SU-DHL-6 (cell line): ENCODE measurements around the gene GPR176.

Source experiments
- H2AFZ ChIP-seq: fragments of 200-600 bp; sonication (generic); 2 replicates; pipeline ENCODE4 v1.6.1; 2014; ENCODE audit warnings: low read depth, mild to moderate bottlenecking, moderate library complexity, mixed read lengths, antibody characterized with exemption, low read length; ENCODE audit not compliant: severe bottlenecking
- H3F3A ChIP-seq: fragments of 200-600 bp; shearing (Covaris generic); 2 replicates; pipeline ENCODE4 v1.6.0; 2016; ENCODE audit warnings: antibody characterized with exemption, mild to moderate bottlenecking; ENCODE audit not compliant: insufficient read depth
- H3K27ac ChIP-seq: fragments of 200-600 bp; sonication (generic); 2 replicates; pipeline ENCODE4 v1.5.1; 2016; ENCODE audit warnings: low read depth, mild to moderate bottlenecking, low read length, moderate library complexity, mixed read lengths
- H3K27me3 ChIP-seq: fragments of 200-600 bp; sonication (generic), shearing (Covaris generic); 2 replicates; pipeline ENCODE4 v1.6.0; 2014; ENCODE audit warnings: mild to moderate bottlenecking, low read length
- H3K36me3 ChIP-seq: fragments of 200-600 bp; sonication (generic); 2 replicates; pipeline ENCODE4 v1.6.1; 2014; ENCODE audit warnings: mild to moderate bottlenecking, low read length, mixed read lengths
- H3K4me2 ChIP-seq: fragments of 300-600, 200-600 bp; shearing (Covaris generic), sonication (generic); 2 replicates; pipeline ENCODE4 v1.6.0; 2014; ENCODE audit warnings: low read length, low read depth, mild to moderate bottlenecking; ENCODE audit not compliant: poor library complexity, severe bottlenecking
- H3K4me3 ChIP-seq: fragments of 200-600 bp; sonication (generic); 2 replicates; pipeline ENCODE4 v1.5.1; 2014; ENCODE audit warnings: antibody characterized with exemption, low read length, mild to moderate bottlenecking, mixed read lengths; ENCODE audit not compliant: insufficient read depth, poor library complexity, severe bottlenecking
- H3K79me2 ChIP-seq: fragments of 200-600 bp; sonication (generic); 2 replicates; pipeline ENCODE4 v1.6.1; 2014; ENCODE audit warnings: mild to moderate bottlenecking, low read length, moderate library complexity; ENCODE audit not compliant: insufficient read depth
- H3K9ac ChIP-seq: fragments of 200-600 bp; sonication (generic); 2 replicates; pipeline ENCODE4 v1.7.0; 2014; ENCODE audit warnings: mild to moderate bottlenecking, low read length
- H3K9me2 ChIP-seq: fragments of 200-600 bp; sonication (generic); replicated peaks from 2 replicates; pipeline ENCODE4 v1.6.1; 2014; ENCODE audit warnings: low read length; ENCODE audit not compliant: insufficient read depth
- H3K9me3 ChIP-seq: fragments of 200-600 bp; sonication (generic); 2 replicates; pipeline ENCODE4 v1.6.1; 2014; ENCODE audit warnings: low read length, mixed read lengths; ENCODE audit not compliant: insufficient read depth
- H4K20me1 ChIP-seq: fragments of 200-600 bp; sonication (generic); 2 replicates; pipeline ENCODE4 v1.6.1; 2014; ENCODE audit warnings: low read depth, mild to moderate bottlenecking, antibody characterized with exemption, low read length, moderate library complexity, mixed read lengths
- CTCF ChIP-seq: fragments of 200-600 bp; sonication (generic); IDR thresholded peaks from one replicate; pipeline ENCODE4 v1.5.1; 2017; ENCODE audit warnings: antibody characterized with exemption, mild to moderate bottlenecking, low read length, moderate library complexity; ENCODE audit not compliant: insufficient read depth, poor library complexity, severe bottlenecking
- EZH2phosphoT487 ChIP-seq: fragments of 200-600 bp; sonication (generic), shearing (Covaris generic); conservative IDR thresholded peaks from 2 replicates; pipeline ENCODE4 v1.6.1; 2018; ENCODE audit warnings: mild to moderate bottlenecking, antibody characterized with exemption, low read length, moderate library complexity, mixed read lengths

GPR176 gene

GRCh38 chr15:39789736-39790135 is 130.3 kb downstream of the GPR176 start:
- H4K20me1 ChIP-seq, result no peaks in the 10 kb centered on the region
- no peaks in the 10 kb centered on the region for H3K27me3 ChIP-seq
- peaks cover 4% of the 10 kb centered on the region; the same call in 1 of the 2 replicates for H3F3A ChIP-seq
- no peak overlapping the region for H3K9ac ChIP-seq
- no peaks in the 10 kb centered on the region for H3K9me2 ChIP-seq
- no peaks in the 10 kb centered on the region for H3K36me3 ChIP-seq
- H3K9me3 ChIP-seq, result no peaks in the 10 kb centered on the region
- H3K27ac ChIP-seq, result no peak overlapping the region
- H3K4me3 ChIP-seq, result no peak overlapping the region
- TF ChIP-seq EZH2phosphoT487 (no peak), CTCF (no peak)
- no peaks in the 10 kb centered on the region for H3K79me2 ChIP-seq
- no peak overlapping the region for H2AFZ ChIP-seq
- H3K4me2 ChIP-seq, result no peak overlapping the region

- TF ChIP-seq EZH2phosphoT487, result no peak
- no peak for TF ChIP-seq CTCF
- H3K9ac ChIP-seq, result no peak overlapping the region
- H3K9me2 ChIP-seq, result no peaks in the 10 kb centered on the region
- no peak overlapping the region for H3K27ac ChIP-seq
- H3K79me2 ChIP-seq, result no peaks in the 10 kb centered on the region
- no peak overlapping the region for H2AFZ ChIP-seq
- no peaks in the 10 kb centered on the region for H4K20me1 ChIP-seq
- H3K9me3 ChIP-seq, result no peaks in the 10 kb centered on the region
- H3K4me3 ChIP-seq, result no peak overlapping the region
- no peak overlapping the region for H3K4me2 ChIP-seq
- peaks cover 4% of the 10 kb centered on the region; the same call in 1 of the 2 replicates for H3F3A ChIP-seq
- no peaks in the 10 kb centered on the region for H3K36me3 ChIP-seq
- H3K27me3 ChIP-seq, result no peaks in the 10 kb centered on the region
Measured at GRCh38 chr15:39788800-39789565, 131.1 kb downstream of the GPR176 start.

DNA sequence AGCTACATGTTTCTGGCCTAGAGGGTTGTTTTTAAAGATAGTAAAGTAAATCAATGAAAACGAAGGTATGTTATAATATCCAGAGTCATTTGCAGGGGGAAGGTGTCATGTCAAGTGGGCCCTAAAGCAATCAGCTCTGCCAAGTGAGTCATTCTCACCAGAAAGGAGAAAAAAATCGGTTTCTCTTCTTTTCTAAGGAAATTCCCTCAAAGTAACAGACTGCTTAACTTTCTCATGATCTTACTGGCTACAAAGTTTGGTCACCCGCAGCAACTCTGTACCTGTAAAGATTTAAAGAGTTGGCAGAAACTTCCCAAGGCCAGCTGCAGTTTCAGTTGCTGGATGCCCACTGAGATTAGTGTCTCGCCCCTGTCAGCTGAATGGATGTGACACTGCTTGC is 132.0 kb downstream of the GPR176 start:
- Histone ChIP-seq H3F3A (peaks cover 4% of the 10 kb centered on the region; the same call in 1 of the 2 replicates), H3K79me2 (no peaks in the 10 kb centered on the region), H4K20me1 (no peaks in the 10 kb centered on the region), H3K9me3 (no peaks in the 10 kb centered on the region), H3K9me2 (no peaks in the 10 kb centered on the region), H2AFZ (no peak overlapping the region), H3K4me3 (no peak overlapping the region), H3K27me3 (no peaks in the 10 kb centered on the region), H3K9ac (no peak overlapping the region), H3K4me2 (no peak overlapping the region), H3K27ac (no peak overlapping the region), H3K36me3 (no peaks in the 10 kb centered on the region)
- TF ChIP-seq CTCF (no peak), EZH2phosphoT487 (no peak)
